Central memory CD4-positive, alpha-beta T cell (primary cell): ENCODE results near the gene NSUN4.
"Not testable (repeated sequence)": the region's sequence is repeated elsewhere in the genome, so short reads cannot be mapped to it uniquely, and the experiment has no call there.

ENCODE experiments used
- DNase-seq: peaks from one replicate; pipeline ENCODE4 v3.0.0; 2022
- total RNA-seq, 3 experiments: gene quantifications; one replicate each; lab custom pipeline; 2026; lab: John Stamatoyannopoulos, UW

The NSUN4 gene
- 29.9 to 62.6 (median 34.1) reads per million in 3 experiments for total RNA-seq

DNA sequence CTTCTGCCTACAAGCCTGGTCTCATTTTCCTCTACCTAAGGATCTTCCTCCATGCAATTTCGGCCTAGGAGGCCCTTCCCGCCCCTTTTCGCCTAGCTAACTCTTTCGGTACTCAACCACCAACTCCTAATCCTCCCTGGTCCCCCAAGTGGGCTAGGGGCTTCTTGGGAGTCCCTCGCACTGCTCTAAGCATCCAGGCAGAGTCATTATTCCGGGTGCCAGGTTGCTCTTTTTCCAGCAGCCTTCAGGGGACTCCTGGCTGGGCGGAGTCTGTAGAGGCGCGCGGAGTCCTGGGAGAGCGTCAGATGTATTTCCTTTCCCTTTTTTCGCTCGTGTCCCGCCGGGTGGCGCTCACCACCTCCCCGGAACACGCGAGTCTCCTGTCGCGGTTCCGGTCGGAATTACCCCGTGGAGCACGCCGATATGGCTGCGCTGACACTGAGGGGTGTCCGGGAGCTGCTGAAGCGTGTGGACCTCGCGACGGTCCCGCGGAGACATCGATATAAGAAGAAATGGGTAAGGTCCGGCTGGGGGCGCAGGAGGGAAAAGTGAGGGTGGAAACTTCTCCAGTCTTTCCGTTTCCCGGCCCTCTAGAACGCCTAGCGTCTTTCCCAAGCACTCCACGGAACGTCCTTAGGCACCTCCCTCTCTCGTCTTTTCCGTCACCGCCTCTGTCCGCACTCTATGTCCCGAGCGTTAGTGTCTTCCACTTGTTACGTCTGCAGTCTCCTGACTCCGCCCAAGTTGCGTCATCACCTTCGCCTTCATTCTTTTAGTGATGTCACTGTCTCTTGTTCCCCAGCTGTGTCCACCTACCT lies at the start of gene NSUN4:
Gene NSUN4 (plus strand): TSS at position 404 of the 818 bp plus-strand sequence. CDS start 20 bp downstream, at position 424.
- peak; percentile 87 for DNase-seq

- DNase-seq = no peak
Measured at GRCh38 chr1:46295306-46295705, 45.3 kb upstream of the NSUN4 start.

- DNase-seq = no peak
Measured at GRCh38 chr1:46298387-46298786, 42.2 kb upstream of the NSUN4 start.

DNA sequence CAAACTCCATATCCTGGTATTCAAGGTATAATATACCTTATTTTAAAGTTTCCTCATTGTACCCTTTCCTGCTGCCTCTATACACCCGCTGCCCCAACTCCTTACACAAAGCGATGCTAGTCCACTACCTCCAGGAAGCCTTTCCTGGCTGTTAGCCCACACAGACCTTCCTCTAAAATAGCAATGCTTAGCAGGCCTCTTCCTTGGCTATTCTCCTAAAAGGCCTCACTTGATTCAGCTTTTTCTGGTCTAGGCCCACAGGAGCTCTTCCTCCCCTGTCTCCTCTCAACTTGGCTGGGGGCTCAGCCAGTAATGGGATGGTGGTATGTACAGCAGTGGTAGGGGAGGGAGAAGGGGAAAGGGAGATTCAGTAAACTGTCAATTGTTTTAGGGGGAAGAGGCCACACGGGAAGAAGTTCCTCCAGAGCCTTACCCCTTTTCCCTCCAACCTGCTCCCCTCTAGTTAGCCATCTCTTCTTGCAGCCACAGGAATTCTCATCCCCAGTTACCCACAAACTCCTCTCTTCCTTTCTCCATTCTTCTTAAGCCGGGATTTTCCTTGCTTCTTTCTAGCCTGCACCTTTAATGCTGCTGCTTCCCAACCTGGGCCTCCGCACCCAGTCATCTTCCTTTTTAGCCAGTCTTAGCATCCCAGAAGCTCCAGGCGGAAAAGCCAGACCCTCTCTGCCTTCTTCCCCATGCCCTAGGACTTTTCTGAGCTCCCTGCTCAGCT lies 39.8 kb upstream of the NSUN4 start:
- no peak for DNase-seq

- DNase-seq = no peak
Measured at GRCh38 chr1:46301406-46301807, 39.2 kb upstream of the NSUN4 start.

GRCh38 chr1:46301808-46302640 lies 38.6 kb upstream of the NSUN4 start:
- DNase-seq = peak; percentile 34

DNA sequence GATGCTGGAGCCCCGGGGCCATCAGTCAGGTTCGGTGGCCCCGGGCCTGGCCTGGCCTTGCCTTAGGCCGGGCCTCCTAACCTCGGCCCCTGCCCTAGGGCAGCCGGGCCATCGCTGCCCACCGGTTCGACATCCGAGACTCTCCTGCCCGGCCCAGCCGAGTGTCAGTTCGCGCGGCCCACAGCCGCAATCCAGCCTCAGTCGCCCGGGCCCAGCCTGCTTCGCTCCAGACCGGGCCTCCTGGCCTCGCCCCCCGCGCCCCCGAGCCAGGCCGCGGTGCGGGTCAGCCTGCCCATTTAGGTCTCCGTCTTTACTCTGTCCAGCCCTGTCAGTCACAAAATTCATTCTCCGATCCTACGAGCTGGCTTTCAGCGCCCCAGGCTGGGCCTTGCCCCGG lies 38.0 kb upstream of the NSUN4 start:
- DNase-seq = no peak

GRCh38 chr1:46303038-46303871 lies 37.4 kb upstream of the NSUN4 start, which contains the start of the genes LRRC41 and UQCRH:
LRRC41 (minus strand) TSS chr1:46303616; CDS start chr1:46303322, 294 bp downstream.
UQCRH (plus strand) TSS chr1:46303698; CDS start chr1:46303767, 69 bp downstream.
- peak; percentile 93 for DNase-seq

DNA sequence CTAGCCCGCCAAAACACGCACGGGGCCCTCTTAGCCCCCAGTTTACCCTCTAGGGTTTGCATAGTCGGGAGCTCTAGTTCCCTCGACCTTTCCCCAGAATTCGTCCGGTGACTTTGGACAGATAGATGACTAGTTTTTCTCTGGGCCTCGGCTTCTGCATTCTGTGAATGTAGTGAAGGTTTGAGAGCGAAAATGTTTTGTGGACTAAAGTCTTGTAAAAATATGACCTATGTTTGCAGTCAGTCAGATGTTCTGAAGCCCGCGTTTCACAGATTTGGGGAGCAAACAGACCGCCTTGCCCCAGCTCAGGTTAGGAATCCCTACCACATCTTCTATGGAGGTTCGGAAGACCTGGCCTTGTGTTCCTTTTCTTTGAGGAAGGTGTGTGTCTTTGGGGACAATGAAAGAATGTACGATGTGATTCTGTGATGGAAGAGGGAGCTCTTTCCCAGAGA lies 36.7 kb upstream of the NSUN4 start:
- no peak for DNase-seq

DNA sequence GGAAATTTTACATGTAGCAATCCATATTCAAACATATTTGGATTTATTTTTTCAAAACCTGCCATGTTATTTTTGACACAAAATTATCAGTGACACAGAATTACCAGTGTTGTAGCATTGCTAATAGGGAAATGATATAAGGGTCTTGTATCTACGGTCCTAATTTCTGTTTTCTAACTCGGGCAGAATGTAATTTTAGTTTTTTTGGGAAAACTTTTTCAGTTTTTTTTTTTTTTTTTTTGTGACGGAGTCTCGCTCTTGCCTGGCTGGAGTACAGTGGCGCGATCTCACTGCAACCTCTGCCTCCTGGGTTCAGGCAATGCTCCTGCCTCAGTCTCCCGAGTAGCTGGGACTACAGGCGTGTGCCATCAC lies 34.5 kb upstream of the NSUN4 start:
- DNase-seq = no peak

DNA sequence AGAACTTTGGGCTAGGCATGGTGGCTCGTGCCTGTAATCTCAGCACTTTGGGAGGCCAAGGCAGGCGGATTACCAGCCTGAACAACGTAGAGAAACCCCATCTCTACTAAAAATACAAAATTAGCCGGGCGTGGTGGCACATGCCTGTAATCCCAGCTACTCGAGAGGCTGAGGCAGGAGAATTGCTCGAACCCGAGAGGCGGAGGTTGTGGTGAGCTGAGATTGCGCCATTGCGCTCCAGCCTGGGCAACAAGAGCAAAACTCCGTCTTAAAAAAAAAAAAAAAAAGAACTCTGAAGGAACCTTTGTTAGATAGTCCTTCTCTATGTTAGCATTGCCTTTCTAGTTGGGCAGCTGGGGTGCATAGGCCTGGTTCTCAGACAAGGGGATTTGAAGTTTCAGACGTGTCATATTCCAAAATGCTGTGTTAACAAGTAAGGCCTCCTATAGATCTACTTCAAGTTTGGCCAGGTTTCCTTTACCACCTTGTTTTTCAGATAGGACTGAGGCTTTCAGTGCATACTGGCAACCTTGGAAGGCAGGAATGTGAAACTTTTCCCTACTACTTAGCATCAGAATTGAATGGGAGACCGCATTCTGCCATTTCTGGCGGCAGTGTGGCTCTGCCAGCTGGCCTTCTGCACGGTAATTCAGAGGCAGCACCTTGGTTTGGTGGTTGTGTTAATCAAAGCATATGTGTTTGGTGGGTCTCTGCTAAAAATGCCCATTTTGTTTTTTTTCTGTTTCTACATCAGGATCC lies 31.0 kb upstream of the NSUN4 start:
- DNase-seq = no peak

GRCh38 chr1:46310321-46310720 lies 30.3 kb upstream of the NSUN4 start:
- no peak for DNase-seq

GRCh38 chr1:46315669-46316403 lies 24.8 kb upstream of the NSUN4 start:
- no peak for DNase-seq

GRCh38 chr1:46317323-46317722 lies 23.3 kb upstream of the NSUN4 start:
- DNase-seq = no peak

GRCh38 chr1:46319301-46319700 lies 21.3 kb upstream of the NSUN4 start:
- DNase-seq = not testable (repeated sequence)

GRCh38 chr1:46319960-46320914 lies 20.4 kb upstream of the NSUN4 start:
- not testable (repeated sequence) for DNase-seq

GRCh38 chr1:46322191-46322590 lies 18.4 kb upstream of the NSUN4 start:
- not testable (repeated sequence) for DNase-seq

GRCh38 chr1:46325285-46326076 lies 15.1 kb upstream of the NSUN4 start:
- not testable (repeated sequence) for DNase-seq
